ENCODE data around the gene FAM20B.

DNA sequence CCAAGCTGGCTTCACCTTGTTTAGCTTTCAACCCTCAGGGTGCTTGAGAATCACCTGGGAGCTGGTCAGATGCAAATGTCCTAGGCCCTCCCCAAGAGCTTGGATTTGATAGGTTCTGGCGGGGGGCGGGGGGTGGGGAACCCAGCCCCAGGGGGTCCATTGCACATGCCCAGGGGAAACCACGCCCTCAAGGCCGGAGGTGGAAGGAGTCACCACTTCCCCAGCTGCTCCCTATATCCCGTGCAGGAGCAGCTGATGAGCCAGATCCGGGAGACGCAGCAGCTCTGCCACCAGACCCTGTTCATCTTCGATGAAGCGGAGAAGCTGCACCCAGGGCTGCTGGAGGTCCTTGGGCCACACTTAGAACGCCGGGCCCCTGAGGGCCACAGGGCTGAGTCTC is 62.0 kb downstream of the FAM20B start:
- TF ChIP-seq CTCF (IDR thresholded peaks at IDR 0.05) (no peak), EZH2phosphoT487 (IDR thresholded peaks at IDR 0.05) (no peak)
